ENCODE results near the gene COPB1. TPM values are rescaled to one million over a fixed set of nuclear protein-coding genes. Genes with fewer than 3 reads are reported as not detected.

The COPB1 gene
- total RNA-seq, 4 donors from 2014 or later, result 46.4 to 59.1 (median 52.4) TPM

DNA sequence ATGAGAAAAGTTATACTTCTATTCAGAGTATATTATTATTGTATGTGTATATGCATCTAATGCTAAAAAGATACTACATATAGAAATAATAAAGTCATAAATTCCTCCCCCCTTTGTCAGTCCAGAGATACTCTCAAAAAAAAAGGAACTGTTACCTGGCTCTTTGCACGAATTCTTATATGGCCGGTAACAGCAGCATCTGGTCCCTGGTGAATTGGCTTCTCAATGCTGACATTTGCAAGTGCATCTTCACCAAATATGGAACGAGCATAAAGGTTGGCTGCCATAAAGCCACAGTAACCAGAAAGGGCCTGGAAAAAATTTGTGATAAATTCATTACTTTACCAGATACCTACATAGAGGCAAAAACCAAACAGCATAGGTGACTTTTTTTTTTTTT is 41.2 kb downstream of the COPB1 start:
- H3K4me1 ChIP-seq, result no peaks in the 10 kb centered on the region
- ATAC-seq (no peak), DNase-seq (no peak)
- in situ Hi-C loops (cut with MboI; ENCODE audit: low sequenced_read_pairs in 4 of 4) (loop anchor here in 1 of 4 donors (10.0 kb wide), 1 partner anchor 164 kb away; no protein-coding TSS in a partner anchor), intact Hi-C loops (cut with DNase I; ENCODE audit: low total_unique reads) (no loop called here)
- no peaks in the 10 kb centered on the region for H3K9me3 ChIP-seq
- H3K4me3 ChIP-seq, result no peak overlapping the region
- H3K27ac ChIP-seq, result no peak overlapping the region
- H3K36me3 ChIP-seq, result peaks cover 0 to 66% of the 10 kb centered on the region in 2 donors
- no peaks in the 10 kb centered on the region for H3K27me3 ChIP-seq
- TF ChIP-seq CTCF (IDR thresholded peaks at IDR 0.05 in 4 of 5, conservative IDR thresholded peaks at IDR 0.05 in 1 of 5) (no peak), POLR2A (IDR thresholded peaks at IDR 0.05) (no peak)

GRCh38 chr11:14455648-14456430 is 43.8 kb downstream of the COPB1 start:
- Histone ChIP-seq H3K27me3 (no peaks in the 10 kb centered on the region), H3K4me1 (no peaks in the 10 kb centered on the region), H3K27ac (no peak overlapping the region), H3K4me3 (no peak overlapping the region), H3K9me3 (no peaks in the 10 kb centered on the region), H3K36me3 (peaks cover 0 to 42% of the 10 kb centered on the region in 2 donors)
- no peak for TF ChIP-seq POLR2A (IDR thresholded peaks at IDR 0.05)
- TF ChIP-seq CTCF (IDR thresholded peaks at IDR 0.05 in 4 of 5, conservative IDR thresholded peaks at IDR 0.05 in 1 of 5), result no peak
- intact Hi-C loops (cut with DNase I; ENCODE audit: low total_unique reads) (loop anchor here (1.0 kb wide), 1 partner anchor 155 kb away; no protein-coding TSS in a partner anchor), in situ Hi-C loops (cut with MboI; ENCODE audit: low sequenced_read_pairs in 4 of 4) (loop anchor here in 1 of 4 donors (10.0 kb wide), 1 partner anchor 161 kb away; no protein-coding TSS in a partner anchor)
- no peak for DNase-seq
- no peak for ATAC-seq

- H3K4me3 ChIP-seq, result no peak overlapping the region
- in situ Hi-C loops (cut with MboI; ENCODE audit: low sequenced_read_pairs in 4 of 4), result loop anchor here (5.0 to 10.0 kb wide), 4 partner anchors 153 to 168 kb away; no protein-coding TSS in a partner anchor
- TF ChIP-seq CTCF (IDR thresholded peaks at IDR 0.05 in 4 of 5, conservative IDR thresholded peaks at IDR 0.05 in 1 of 5), result peak in 4 of 5 experiments; percentile 23 to 62 (median 49)
- no peak for TF ChIP-seq POLR2A (IDR thresholded peaks at IDR 0.05)
- DNase-seq, result no peak
- no peaks in the 10 kb centered on the region for H3K4me1 ChIP-seq
- ATAC-seq, result peak; percentile 69 to 80
- no peaks in the 10 kb centered on the region for H3K27me3 ChIP-seq
- peaks cover 0 to 35% of the 10 kb centered on the region in 2 donors for H3K36me3 ChIP-seq
- no peaks in the 10 kb centered on the region for H3K9me3 ChIP-seq
- no peak overlapping the region for H3K27ac ChIP-seq
- intact Hi-C loops (cut with DNase I; ENCODE audit: low total_unique reads), result loop anchor here (1.0 kb wide), 1 partner anchor 154 kb away; no protein-coding TSS in a partner anchor
Observed at GRCh38 chr11:14454861-14455632, 44.6 kb downstream of the COPB1 start.

GRCh38 chr11:14451825-14452224 is 47.8 kb downstream of the COPB1 start:
- peaks cover 0 to 2% of the 10 kb centered on the region in 2 donors for H3K36me3 ChIP-seq
- TF ChIP-seq POLR2A (IDR thresholded peaks at IDR 0.05), result no peak
- no peak for TF ChIP-seq CTCF (IDR thresholded peaks at IDR 0.05 in 4 of 5, conservative IDR thresholded peaks at IDR 0.05 in 1 of 5)
- intact Hi-C loops (cut with DNase I; ENCODE audit: low total_unique reads) (no loop called here), in situ Hi-C loops (cut with MboI; ENCODE audit: low sequenced_read_pairs in 4 of 4) (loop anchor here (5.0 to 10.0 kb wide), 4 partner anchors 150 to 165 kb away; no protein-coding TSS in a partner anchor)
- H3K9me3 ChIP-seq, result no peaks in the 10 kb centered on the region
- no peak overlapping the region for H3K4me3 ChIP-seq
- no peaks in the 10 kb centered on the region for H3K27me3 ChIP-seq
- DNase-seq, result no peak
- H3K4me1 ChIP-seq, result no peaks in the 10 kb centered on the region
- no peak for ATAC-seq
- H3K27ac ChIP-seq, result no peak overlapping the region
